Measurements from ENCODE around the gene REEP3. TPM values are rescaled to one million over a fixed set of nuclear protein-coding genes. Genes with fewer than 3 reads are reported as not detected.

The REEP3 gene
- total and polyA plus RNA-seq, 2 of the 4 experiments (the other 2 are of a cell fraction): 11.7 to 28.9 TPM

GRCh38 chr10:63477927-63478326 is 43.3 kb upstream of the REEP3 start:
- peaks cover 10% of the 10 kb centered on the region; the same call in 1 of the 2 replicates for H3K9me1 ChIP-seq (ENCODE audit: insufficient read depth, low read length)
- no peak overlapping the region for H3K14ac ChIP-seq (replicated peaks; ENCODE audit: low read depth, low read length)
- ATAC-seq (ENCODE audit: low read depth): no peak
- H3K27ac ChIP-seq (ENCODE audit: insufficient read depth, low read length): no peak overlapping the region
- CTCF ChIA-PET: no interaction called here
- H2AFZ ChIP-seq (replicated peaks; ENCODE audit: low read length, poor library complexity): no peak overlapping the region
- dilution Hi-C loops (cut with HindIII; ENCODE audit: low sequenced_read_pairs, unreplicated experiment): no loop called here
- H3K9me3 ChIP-seq (ENCODE audit: control insufficient read depth, insufficient read depth, low read length): no peaks in the 10 kb centered on the region
- H2BK120ac ChIP-seq (ENCODE audit: low read depth, low read length): no peak overlapping the region
- intact Hi-C loops (cut with micrococcal nuclease): no loop called here
- POLR2A ChIA-PET (ENCODE audit: unreplicated experiment): no interaction called here
- H3K4me1 ChIP-seq (ENCODE audit: control insufficient read depth, insufficient read depth, low read length): no peaks in the 10 kb centered on the region; the same call in 1 of the 2 replicates
- no peak overlapping the region for H2BK5ac ChIP-seq (ENCODE audit: low read depth, low read length, poor library complexity, severe bottlenecking)
- H2BK15ac ChIP-seq (ENCODE audit: low read depth, low read length): no peak overlapping the region
- H3K4ac ChIP-seq (ENCODE audit: low read depth, low read length): no peak overlapping the region
- H4K8ac ChIP-seq (ENCODE audit: low read depth in 2 of 2, low read length in 2 of 2): no peak overlapping the region
- H3K9ac ChIP-seq (ENCODE audit: low read depth, low read length): no peak overlapping the region
- WGBS, 2 experiments (ENCODE audit: extremely low coverage in 2 of 2, insufficient read length in 1 of 2): no CpG with 5 or more reads among the region's 1 CpG
- no peak overlapping the region for H3K4me2 ChIP-seq (ENCODE audit: low read depth, low read length)
- H3K36me3 ChIP-seq (ENCODE audit: control insufficient read depth, insufficient read depth, low read length): 0 out of 2 replicates have a peak, but pooled peaks cover 1% of the 10 kb centered on the region
- no peak for DNase-seq
- H2BK20ac ChIP-seq (ENCODE audit: low read depth, low read length): no peak overlapping the region
- no peak overlapping the region for H2AK5ac ChIP-seq (ENCODE audit: low read depth, low read length)
- H3K27me3 ChIP-seq (ENCODE audit: control insufficient read depth, insufficient read depth, low read length): no peaks in the 10 kb centered on the region
- no peak for TF ChIP-seq MXI1 (IDR thresholded peaks at IDR 0.05; ENCODE audit: borderline replicate concordance, low read depth, low read length)
- TF ChIP-seq CEBPB (IDR thresholded peaks at IDR 0.05; ENCODE audit: low read depth, low read length): no peak
- TF ChIP-seq SMC3 (IDR thresholded peaks at IDR 0.05; ENCODE audit: low read depth, low read length): no peak
- no peak for TF ChIP-seq MAZ (IDR thresholded peaks at IDR 0.05; ENCODE audit: borderline replicate concordance, low read depth, low read length)
- TF ChIP-seq FOS (IDR thresholded peaks at IDR 0.05; ENCODE audit: low read depth, low read length): no peak
- TF ChIP-seq NFE2L2 (IDR thresholded peaks at IDR 0.05; ENCODE audit: low read depth, low read length): no peak
- TF ChIP-seq RFX5 (IDR thresholded peaks at IDR 0.05; ENCODE audit: low read depth, low read length): no peak
- no peak for TF ChIP-seq RCOR1 (IDR thresholded peaks at IDR 0.05; ENCODE audit: insufficient replicate concordance, low read length)
- TF ChIP-seq BHLHE40 (IDR thresholded peaks at IDR 0.05; ENCODE audit: low read depth, low read length): no peak
- TF ChIP-seq USF2 (IDR thresholded peaks at IDR 0.05; ENCODE audit: low read depth, low read length): no peak
- no peak for TF ChIP-seq MAFK (IDR thresholded peaks at IDR 0.05; ENCODE audit: low read depth, low read length)
- no peak for TF ChIP-seq POLR2A (IDR thresholded peaks at IDR 0.05; ENCODE audit: low read depth, low read length)
- no peak for TF ChIP-seq RAD21 (IDR thresholded peaks at IDR 0.05; ENCODE audit: low read length)
- no peak for TF ChIP-seq CTCF (conservative IDR thresholded peaks at IDR 0.05; ENCODE audit: low read depth, low read length)
- no peak for TF ChIP-seq CHD1 (IDR thresholded peaks at IDR 0.05; ENCODE audit: low read depth, low read length)
- TF ChIP-seq ELK1 (IDR thresholded peaks at IDR 0.05; ENCODE audit: borderline replicate concordance, low read depth, low read length): no peak
- no peak overlapping the region for H3K23ac ChIP-seq (ENCODE audit: low read depth, low read length)
- no peak overlapping the region for H4K5ac ChIP-seq (ENCODE audit: low read depth, low read length)
- no peak overlapping the region for H2AK9ac ChIP-seq (replicated peaks; ENCODE audit: low read depth, low read length, poor library complexity)
- peaks cover 32% of the 10 kb centered on the region; the same call in 1 of the 2 replicates for H4K20me1 ChIP-seq (ENCODE audit: insufficient read depth, low read length)
- H3K56ac ChIP-seq (ENCODE audit: extremely low read depth, insufficient read depth, low read length): no peak overlapping the region
- BruUV-seq (replicated peaks): no TSS peak
- H4K91ac ChIP-seq (ENCODE audit: insufficient read depth, low read depth, low read length): no peak overlapping the region
- in situ Hi-C loops (cut with MboI; ENCODE audit: low sequenced_read_pairs): no loop called here
- H3K18ac ChIP-seq (ENCODE audit: low read depth, low read length): no peak overlapping the region
- H3K79me1 ChIP-seq (ENCODE audit: low read depth in 1 of 2, low read length in 2 of 2): peaks cover 32 to 51% of the 10 kb centered on the region in 2 experiments
- H3K4me3 ChIP-seq (ENCODE audit: insufficient read depth, low read depth, low read length): no peak overlapping the region

Measured in IMR-90 (cell line).